GM21619 (cell line): ENCODE data around the gene SMURF2.
"Not testable (repeated sequence)": the region's sequence is repeated elsewhere in the genome, so short reads cannot be mapped to it uniquely, and the experiment has no call there.

Source experiments
- ATAC-seq: cut with Tn5 transposase; IDR thresholded peaks from one replicate; pipeline ENCODE4 v1.9.1; 2021; ENCODE audit not compliant: unreplicated experiment

The SMURF2 gene

DNA sequence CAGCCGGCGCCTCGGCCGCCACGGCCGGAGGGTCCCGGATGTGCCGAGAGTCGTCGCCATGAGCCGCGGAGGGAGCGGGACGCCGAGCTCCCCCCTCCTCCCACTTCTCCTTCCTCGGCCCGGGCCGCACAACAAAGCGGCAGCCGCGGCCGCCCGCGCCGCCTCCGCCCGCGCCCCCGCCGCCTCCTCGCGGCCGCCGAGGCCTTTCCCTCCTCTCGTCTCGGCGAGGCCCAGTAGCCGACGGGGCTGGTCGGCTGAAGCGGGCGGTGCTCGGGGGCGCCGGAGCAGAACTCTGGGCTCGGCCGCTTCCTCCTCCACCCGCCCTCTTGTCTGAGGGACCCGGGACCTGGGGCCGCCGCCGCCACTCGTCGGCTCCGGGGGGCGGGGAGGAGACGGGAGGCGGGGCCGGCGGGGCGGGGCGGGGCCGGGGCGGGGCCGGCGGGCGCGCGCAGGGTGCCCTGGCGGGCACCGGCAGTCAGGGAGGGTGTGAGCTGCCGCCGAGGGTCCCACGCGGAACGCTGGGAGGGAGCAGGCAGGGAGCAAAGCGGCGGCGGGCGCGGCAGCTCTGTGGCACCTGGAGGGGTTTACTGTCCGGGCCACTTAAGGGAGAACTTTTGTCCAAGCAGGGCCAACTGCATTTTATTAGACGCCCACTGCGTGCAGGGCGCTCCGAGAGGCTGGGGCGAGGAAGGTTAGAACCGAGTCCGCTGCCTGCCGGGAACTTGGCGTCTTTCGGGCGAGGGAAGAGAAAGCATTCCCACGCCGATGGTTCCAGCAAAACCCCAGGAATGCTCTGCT, at the start of gene SMURF2:
Gene SMURF2, minus strand, starts transcription at position 332 of the 798 bp plus-strand sequence. CDS start 427 bp downstream, outside the sequence.
- ATAC-seq = peak; percentile 77

DNA sequence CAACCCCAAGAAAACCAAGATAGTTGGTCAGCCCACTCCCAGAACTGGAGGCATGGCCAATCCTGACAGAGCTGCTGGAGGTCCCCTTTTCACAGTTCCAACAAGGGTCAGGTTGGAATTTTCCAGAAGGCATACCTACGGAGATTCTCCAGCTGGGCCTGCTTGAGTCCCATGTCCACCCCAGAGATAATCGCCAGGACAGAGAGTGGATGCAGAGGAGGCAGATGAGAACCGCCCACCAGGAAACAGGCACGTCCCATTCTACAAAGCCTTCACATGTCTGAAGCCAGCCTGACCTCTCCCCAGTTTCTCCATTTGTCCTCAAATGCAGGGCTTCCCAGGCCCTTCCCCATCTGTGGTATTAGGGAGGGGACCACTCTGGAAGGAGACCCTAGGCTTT, 47.4 kb upstream of the SMURF2 start:
- ATAC-seq = no peak

DNA sequence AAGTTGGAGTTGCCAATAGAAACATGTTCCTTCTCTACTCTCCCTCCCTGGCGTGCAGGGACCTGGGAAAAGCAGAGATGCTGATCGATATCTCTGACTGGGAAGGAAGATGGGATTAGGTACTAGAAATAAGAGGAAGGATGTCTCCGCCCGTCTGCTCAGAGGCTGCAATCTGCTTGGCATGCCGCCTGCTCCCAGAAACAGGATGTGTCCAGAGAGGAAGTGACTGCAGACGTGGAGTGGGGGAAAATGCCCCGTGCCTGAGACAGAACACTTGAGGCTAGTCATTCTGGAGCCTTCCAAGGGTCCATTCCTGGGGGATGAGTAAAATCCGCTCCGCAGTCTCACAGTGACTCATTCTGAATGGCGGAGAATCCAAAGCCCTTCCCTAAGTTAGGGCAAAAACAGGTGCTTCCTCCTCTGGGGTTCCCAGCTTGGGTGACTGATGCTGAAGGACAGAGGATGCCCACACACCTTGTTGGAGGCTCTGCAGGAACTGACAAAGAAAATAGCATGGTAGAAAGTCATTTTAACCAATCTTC, 45.0 kb upstream of the SMURF2 start:
- ATAC-seq = no peak

DNA sequence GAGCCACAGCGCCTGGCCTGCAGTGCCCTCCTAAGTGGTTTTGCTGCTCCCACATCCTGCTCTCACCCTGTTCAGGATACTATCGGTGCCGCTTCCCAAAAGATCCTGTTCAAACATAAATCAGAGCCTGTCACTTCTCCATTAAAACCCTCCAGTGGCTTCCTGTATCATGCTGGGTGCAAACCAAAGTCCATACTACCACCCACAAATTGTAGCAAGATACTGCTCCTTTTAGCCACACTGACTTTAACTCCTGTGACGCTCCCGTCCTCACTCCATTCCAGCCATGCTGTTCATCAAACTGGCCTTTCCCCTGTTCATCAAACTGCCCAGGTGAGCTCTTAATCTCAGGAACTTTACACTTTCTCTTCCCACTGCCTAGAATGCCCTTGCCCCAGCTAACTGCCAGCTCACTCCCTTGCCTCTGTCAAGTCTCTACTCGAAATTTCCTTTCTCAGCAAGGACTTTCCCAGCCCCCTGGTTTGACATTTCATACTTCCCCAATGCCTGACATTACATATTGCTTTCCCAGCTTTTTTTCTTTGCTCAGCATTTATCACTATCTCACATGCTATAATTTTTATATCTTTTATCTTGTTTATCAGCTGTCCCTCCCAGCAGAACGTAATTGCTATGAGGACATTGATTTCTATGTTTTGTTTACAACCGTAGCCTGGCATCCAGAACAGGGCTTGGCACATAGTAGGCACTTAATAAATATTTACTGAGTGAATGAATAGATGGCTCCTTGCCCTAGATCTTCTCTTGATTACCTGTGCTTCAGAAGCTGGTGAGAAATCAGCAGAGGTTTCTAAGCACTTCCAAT, 44.3 kb upstream of the SMURF2 start:
- ATAC-seq = no peak

DNA sequence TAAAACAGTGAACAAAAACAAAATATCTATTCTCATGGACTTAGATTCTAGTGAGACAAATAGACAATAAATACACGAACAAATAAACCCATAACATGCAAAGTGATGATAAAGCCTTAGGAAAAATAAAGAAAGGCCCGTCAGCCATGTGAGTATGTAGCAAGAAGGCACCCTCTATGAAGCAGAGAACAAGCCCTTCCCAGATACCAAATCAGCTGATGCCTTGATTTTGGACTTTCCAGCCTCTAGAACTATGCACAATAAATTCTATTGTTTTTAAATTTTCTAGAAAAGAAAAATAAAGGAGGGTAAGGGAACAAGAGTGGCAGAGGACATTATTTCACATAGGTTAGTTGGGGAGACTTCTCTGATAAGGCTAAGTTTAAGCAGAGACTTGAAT, 40.7 kb upstream of the SMURF2 start:
- ATAC-seq = no peak

DNA sequence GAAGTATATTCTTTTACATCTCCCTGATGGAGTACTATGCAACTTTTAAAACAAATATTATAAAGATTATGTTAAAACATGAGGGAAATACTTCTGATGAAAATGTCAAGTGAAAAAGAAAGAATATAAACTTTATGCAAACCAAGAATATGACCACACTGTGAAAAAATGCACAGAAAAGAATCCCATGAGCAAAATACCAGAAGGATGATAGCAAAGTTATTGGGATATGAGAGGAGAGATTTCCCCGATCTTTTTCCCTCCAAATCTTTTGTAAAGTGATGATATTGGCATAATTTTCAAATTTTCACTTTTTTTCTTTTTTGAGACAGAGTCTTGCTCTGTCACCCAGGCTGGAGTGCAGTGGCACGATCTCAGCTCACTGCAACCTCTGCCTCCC, 36.6 kb upstream of the SMURF2 start:
- ATAC-seq = no peak

DNA sequence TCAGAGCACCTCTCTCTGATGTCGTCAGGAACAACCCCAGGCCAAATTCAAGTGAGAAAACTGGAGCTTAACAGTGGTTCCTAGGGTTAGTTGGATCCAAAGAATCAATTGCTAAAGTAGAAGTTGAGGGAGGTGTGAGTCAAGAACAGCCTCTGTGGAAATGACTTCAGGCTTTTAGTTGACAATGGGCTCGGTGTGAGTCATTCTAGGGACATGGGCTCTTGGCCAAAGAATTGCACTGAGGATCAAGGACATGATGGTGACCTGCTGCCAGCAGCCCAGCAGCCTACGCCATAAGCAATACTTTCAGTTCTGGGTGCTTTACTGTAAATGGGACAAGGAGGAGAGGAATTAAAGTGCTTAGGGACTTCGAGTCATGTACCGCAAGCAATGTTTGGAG, 32.1 kb upstream of the SMURF2 start:
- no peak for ATAC-seq

DNA sequence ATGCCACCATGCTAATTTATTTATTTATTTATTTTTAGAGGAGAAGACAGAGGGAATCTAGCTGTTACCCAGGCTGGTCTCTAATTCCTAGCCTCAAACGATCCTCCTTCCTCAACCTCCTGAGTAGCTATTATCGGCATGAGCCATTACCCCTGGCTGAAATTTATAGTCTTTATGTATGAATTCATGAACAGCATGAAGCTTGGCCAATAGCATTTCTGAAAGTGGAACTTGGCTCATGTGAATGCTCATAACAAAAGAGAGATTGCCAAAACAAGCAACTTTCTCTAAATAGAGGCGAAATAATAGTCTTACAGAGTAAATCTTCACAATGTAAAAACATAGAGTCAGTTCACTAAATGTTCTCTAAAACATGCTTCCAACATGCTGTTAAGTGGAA, 30.1 kb upstream of the SMURF2 start:
- no peak for ATAC-seq

DNA sequence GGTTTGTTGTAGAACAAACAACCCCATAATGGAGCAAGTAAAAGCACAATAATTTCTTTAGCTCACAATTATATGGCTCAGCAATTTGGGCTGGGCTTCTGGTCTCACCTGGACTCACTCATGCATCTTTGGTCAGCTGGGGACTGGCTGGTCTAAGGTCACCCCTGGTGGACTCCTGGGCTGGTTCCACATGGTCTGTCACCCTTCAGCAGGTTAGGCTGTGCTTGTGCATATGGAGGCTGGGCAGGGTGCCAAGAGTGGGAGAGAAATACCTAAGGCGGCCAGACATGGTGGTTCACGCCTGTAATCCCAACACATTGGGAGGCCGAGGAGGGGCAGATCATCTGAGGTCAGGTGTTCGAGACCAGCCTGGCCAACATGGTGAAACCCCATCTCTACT, 27.0 kb upstream of the SMURF2 start:
- ATAC-seq = no peak

DNA sequence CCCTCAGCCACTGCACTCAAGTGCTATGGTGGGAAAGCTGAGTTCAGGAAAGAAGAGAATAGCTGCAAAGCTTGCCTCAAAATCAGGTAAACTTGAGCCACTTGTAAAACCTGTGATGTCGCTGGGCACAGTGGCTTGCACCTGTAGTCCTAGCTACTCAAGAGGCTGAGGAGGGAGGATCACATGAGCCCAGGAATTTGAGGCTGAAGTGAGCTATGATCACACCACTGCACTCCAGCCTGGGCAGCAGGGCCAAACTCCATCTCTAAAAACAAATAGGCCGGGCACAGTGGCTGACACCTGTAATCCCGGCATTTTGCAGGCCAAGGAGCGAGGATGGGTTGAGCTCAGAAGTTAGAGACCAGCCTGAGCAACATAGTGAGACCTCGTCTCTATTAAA, 26.4 kb upstream of the SMURF2 start:
- ATAC-seq = no peak

DNA sequence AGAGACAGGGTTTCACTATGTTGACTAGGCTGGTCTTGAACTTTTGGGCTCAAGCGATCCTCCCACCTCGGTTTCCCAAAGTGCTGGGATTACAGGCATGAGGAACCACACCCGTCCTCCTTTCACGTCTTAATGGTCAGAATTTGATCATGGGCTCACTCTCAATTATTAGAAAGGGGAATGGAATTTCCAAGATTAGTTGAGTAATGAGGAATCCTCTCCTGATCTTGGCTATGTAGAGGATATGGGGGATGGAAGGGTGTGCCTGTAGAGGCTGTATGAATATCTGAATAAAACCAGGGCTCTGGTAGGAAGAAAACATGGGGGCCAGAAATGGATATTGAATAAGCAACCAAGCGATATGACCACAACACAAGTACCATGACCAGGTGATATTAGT, 25.9 kb upstream of the SMURF2 start:
- no peak for ATAC-seq

DNA sequence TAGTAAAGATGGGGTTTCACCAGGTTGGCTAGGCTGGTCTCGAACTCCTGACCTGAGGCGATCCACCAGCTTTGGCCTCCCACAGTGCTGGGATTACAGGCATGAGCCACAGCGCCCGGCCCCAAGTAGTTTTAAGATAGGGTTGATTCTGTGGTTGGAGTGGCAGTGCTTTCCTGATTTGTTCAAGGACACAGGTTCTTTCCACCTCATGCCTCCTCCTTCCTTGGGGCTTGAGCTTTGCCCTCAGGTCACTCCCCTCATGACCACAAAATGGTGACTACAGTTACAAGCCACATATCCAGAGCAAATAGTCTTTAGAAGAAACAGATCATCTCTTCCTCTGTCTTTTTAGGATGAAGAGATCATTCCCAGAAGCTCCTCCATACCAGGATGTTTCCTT, 25.3 kb upstream of the SMURF2 start:
- no peak for ATAC-seq

DNA sequence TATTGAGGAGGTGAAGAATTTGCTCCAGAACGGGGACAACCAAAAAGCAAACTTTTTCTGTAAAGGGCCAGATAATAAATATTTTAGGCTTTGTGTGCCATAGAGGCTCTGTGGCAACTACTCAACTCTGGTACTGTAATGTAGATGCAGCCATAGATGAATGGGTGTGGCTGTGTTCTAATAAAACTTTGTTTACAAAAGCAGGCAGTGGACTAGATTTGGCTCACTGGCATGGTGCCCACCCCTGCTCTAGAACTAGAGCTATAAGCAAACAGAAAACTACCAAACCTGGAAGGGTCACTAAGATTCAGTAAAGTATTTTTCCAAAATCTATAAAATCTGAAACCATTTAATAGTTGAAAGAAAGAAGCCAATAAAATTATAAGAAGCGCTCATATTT, 24.6 kb upstream of the SMURF2 start:
- no peak for ATAC-seq

DNA sequence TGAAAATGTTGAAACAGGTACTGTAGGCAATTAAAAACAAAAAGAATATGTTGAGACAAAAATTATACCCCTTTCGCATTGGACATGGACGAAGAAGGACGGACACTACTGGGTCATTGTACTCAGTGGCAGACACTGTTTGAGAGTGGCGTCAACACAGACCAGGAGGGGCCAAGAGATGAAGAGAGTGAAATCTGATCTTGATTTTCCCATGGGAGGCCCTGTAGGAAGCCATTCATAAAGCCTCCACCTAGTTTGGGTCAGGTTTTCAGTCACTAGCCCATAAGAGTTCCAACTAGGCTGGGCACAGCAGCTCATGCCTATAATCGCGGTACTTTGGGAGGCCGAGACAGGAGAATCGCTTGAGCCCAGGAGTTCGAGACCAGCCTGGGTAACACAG, 23.6 kb upstream of the SMURF2 start:
- no peak for ATAC-seq

DNA sequence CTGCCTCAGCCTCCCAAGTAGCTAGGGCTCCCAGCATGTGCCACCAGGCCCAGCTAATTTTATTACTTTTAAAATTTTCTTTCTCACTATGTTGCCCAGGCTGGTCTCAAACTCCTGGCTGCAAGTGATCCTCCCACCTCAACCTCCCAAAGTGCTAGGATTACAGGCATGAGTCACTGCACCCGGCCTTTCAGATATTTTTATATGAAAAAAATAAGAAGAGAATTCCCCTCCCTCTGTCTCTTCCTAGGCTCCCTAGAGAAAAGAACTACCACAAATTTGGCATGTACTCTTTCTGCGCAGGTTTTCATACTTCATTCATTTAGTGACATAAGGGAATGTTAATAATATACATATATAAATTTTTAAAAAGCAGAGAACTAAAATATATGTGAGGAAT, 21.7 kb upstream of the SMURF2 start:
- no peak for ATAC-seq

DNA sequence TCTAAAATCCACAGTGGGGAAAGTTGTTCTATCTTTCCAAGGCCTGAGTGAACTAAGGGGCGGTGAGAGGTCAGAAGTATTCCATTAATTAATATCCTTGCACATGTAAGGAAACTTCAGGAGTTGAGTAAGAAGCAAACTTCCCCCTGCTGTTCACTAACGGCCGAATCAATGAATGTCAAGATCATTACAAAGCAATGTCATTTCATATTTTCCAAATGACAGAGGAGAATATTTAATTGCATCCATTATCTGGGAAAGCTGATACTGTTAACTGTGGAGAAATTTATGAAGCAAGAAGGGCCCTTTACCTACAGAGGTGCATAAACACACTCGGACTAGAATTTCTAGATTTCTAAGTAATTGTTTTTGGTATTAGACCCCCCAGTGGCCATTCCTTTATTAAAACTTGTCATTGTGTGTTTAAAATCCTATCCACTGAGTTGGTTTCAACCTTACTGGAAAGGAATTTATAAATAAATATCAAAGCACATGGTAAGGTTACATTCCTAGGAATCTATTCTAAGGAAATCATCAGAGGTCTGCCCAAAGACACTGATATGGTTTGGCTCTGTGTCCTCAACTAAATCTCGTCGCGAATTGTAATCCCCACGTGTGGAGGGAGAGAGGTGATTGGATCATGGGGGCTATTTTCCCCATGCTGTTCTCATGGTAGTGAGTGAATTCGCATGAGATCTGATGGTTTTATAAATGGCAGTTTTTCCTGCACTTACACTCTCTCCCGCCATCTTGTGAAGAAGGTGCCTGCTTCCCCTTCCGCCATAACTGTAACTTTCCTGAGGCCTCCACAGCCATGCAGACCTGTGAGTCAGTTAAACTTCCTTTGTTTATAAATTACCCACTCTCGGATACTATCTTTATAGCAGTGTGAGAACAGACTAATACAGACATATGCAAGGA, 20.4 kb upstream of the SMURF2 start:
- ATAC-seq = no peak

DNA sequence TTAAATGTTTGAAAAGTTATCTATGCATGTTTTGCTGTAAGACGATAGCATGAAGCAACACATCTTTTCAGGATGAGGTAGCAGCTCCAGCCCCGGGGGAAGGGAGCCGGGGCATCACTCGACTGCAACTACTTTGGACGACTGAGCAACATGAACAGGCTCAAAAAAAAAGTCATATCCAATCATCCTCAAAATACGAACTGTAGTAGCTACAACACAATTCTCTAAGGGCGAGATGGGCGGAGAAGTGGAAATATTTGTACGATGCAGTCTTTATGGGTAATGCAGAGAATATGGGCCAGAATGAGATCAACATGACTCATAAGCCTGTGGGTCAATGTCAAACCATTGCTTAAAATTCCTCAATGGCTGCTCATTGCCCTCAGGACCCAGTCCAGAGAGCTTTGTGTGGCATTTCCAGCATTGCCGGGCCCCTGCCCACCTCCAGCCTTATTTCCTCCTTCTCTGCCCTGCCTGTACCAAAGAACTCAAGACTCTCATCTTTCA, 17.7 kb upstream of the SMURF2 start:
- no peak for ATAC-seq

DNA sequence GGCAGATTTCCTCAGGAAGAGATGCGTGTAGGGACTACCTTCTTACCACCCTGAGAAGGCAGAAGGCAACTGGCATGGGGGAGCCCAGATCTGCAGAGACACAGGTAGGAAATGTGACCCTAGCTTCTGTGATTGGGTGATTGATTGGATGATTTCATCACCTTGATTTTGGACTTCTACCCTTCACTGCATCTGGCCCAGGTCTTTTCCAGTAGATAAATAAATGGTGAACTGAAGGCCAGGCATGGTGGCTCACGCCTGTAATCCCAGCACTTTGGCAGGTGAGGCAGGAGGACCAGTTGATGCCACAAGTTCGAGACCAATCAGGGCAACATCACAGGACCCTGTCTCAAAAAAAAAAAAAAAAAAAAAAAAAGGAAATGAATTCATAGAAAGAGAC, 14.7 kb upstream of the SMURF2 start:
- ATAC-seq = no peak

DNA sequence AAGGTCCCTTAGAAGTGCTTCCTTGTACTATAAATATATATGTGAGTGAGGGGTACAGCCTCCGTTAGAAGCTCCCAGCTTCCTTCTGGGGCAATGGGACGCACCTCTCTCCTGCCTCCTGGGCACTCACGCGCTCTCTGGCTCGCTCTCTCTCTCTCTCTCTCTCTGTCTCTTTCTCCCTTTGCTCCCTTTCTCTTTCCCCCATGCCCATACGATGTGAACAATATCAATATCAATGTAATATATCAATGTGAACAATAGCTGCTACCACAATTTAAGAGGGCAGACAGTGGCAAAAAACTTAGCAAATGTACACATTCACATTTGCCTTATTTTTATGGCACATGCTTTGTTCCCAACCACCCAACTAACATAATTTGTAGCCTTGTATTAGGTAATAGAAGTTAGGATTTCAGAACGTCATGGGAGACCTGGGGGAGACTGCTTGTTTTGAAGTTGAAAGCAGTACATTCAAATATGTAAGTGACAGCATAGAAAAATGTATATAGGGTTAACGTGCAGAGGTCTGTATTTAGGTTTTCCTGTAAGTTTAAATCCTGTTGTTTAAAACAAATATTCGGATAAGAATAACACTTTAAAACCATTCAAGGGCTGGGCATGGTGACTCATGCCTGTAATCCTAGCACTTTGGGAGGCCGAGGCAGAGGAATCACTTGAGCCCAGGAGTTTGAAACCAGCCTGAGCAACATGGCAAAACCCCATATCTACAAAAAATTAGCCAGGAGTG, 8.9 kb upstream of the SMURF2 start:
- ATAC-seq = not testable (repeated sequence)
